ENCODE data around the gene HAUS8. TPM values are rescaled to one million over a fixed set of nuclear protein-coding genes. Genes with fewer than 3 reads are reported as not detected.
"Not testable (repeated sequence)": the region's sequence is repeated elsewhere in the genome, so short reads cannot be mapped to it uniquely, and the experiment has no call there.

The HAUS8 gene
- total and polyA plus RNA-seq, 3 experiments from 2014 or later = 9.7 to 36.4 (median 33.4) TPM

DNA sequence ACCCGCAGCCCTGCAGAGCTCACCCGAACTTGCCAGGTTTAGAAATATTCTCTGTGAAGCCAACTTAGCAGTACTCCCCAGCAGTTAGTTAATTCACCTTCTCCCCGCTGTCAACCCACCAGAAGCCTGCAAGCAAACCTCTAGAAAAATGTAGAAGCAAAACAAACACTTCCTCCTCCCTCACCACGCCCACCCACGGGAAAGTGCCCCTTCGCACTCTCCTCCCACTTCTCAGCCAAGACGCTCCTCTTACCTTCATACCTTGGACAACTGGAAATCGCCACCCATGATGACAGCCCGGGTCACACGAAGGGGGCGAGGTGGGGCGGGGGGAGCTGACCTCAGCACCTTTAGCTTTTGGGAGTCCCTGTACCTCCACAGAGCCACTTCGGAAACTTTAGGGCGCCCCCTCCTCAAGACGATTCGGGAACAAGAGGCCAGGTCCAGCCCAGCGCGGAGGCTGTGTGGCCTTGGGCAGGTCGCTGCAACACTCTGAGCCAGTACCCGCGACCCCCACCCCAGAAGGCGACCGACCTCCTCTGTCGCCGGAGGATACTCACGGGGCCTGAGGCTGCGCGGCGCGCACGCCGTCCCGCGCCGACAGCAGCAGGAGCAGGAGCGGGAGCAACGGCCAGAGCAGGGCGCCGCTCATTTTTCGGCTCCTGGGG is 49.1 kb downstream of the HAUS8 start:
- Histone ChIP-seq H3K27ac (ENCODE audit: low read depth, low read length) (no peak overlapping the region), H3K4me1 (ENCODE audit: insufficient read depth, low read length) (no peaks in the 10 kb centered on the region), H3K4me3 (ENCODE audit: low read length) (no peak overlapping the region), H3K36me3 (ENCODE audit: insufficient read depth, low read length) (no peaks in the 10 kb centered on the region), H3K27me3 (ENCODE audit: insufficient read depth, low read length, poor library complexity, severe bottlenecking) (peaks cover 6% of the 10 kb centered on the region), H3K9me3 (ENCODE audit: low read length) (no peaks in the 10 kb centered on the region)
- ChIA-PET POLR2A (no interaction called here), CTCF (no interaction called here)
- H3K36me3 Mint-ChIP-seq = peaks cover 2 to 15% (median 3%) of the 10 kb centered on the region in 3 donors
- DNase-seq = peak in 2 of 5 donors; percentile 6 to 31
- H3K4me3 Mint-ChIP-seq = peak overlapping the region; percentile 7 to 85 (median 75)
- H3K27me3 Mint-ChIP-seq = peaks cover 45 to 60% of the 10 kb centered on the region in 2 donors
- peaks cover 14 to 30% (median 24%) of the 10 kb centered on the region in 5 donors for H3K9me3 Mint-ChIP-seq
- H3K4me1 Mint-ChIP-seq = peaks cover 7 to 10% (median 8%) of the 10 kb centered on the region in 3 donors
- peak overlapping the region in 2 of 8 donors; percentile 4 to 35 for H3K27ac Mint-ChIP-seq

DNA sequence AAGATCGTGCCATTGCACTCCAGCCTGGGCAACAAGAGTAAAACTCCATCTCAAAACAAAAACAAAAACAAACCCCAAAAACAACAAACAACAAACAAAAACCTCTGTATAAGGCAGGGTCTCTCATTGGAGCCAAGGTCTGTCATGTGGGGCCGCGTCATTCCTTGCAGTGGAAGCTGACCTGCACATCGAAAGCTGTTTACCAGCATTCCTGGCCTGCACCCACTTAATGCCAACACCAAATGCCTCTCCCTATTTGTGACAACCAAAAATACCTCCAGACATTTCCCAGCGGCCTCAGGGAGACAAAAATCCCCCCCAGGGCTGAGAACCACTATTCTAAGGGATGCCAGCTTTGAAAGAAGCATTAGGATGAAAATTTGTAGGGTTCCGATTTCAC is 49.9 kb downstream of the HAUS8 start:
- CTCF ChIA-PET = no interaction called here

DNA sequence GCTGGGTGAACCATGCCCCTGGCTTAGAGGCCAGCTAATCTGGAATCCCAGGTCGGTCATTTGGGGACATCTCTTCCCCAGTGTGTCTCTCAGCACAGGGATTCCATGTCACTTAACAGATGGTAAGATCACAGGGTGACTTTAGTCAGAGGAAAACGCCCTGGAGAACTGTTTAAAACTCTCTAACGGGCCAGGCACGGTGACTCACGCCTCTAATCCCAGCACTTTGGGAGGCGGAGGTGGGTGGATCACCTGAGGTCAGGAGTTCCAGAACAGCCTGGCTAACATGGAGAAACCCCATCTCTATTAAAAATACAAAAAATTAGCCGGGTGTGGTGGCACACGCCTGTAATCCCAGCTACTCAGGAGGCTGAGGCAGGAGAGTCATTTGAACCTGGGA is 50.3 kb downstream of the HAUS8 start:
- H3K9me3 ChIP-seq (ENCODE audit: low read length); H3K4me1 ChIP-seq (ENCODE audit: insufficient read depth, low read length); H3K4me3 Mint-ChIP-seq; H3K36me3 ChIP-seq (ENCODE audit: insufficient read depth, low read length); H3K27ac ChIP-seq (ENCODE audit: low read depth, low read length); DNase-seq; CTCF ChIA-PET; H3K27ac Mint-ChIP-seq; H3K4me3 ChIP-seq (ENCODE audit: low read length); H3K27me3 ChIP-seq (ENCODE audit: insufficient read depth, low read length, poor library complexity, severe bottlenecking); POLR2A ChIA-PET; H3K4me1 Mint-ChIP-seq: not testable (repeated sequence)
- Mint-ChIP-seq H3K36me3 (peaks cover 2 to 15% (median 3%) of the 10 kb centered on the region in 3 donors), H3K9me3 (peaks cover 14 to 30% (median 24%) of the 10 kb centered on the region in 5 donors), H3K27me3 (peaks cover 45 to 53% of the 10 kb centered on the region in 2 donors)

More for the DNA sequence above, 49.9 kb downstream of the HAUS8 start:
- Mint-ChIP-seq H3K4me1 (peaks cover 7 to 10% (median 8%) of the 10 kb centered on the region in 3 donors), H3K27ac (no peak overlapping the region), H3K4me3 (no peak overlapping the region), H3K36me3 (peaks cover 2 to 15% (median 3%) of the 10 kb centered on the region in 3 donors), H3K27me3 (peaks cover 45 to 54% of the 10 kb centered on the region in 2 donors), H3K9me3 (peaks cover 14 to 30% (median 24%) of the 10 kb centered on the region in 5 donors)
- POLR2A ChIA-PET = no interaction called here
- Histone ChIP-seq H3K4me1 (ENCODE audit: insufficient read depth, low read length) (no peaks in the 10 kb centered on the region), H3K27me3 (ENCODE audit: insufficient read depth, low read length, poor library complexity, severe bottlenecking) (peaks cover 6% of the 10 kb centered on the region), H3K9me3 (ENCODE audit: low read length) (no peaks in the 10 kb centered on the region), H3K4me3 (ENCODE audit: low read length) (no peak overlapping the region), H3K27ac (ENCODE audit: low read depth, low read length) (no peak overlapping the region), H3K36me3 (ENCODE audit: insufficient read depth, low read length) (no peaks in the 10 kb centered on the region)
- DNase-seq = no peak

DNA sequence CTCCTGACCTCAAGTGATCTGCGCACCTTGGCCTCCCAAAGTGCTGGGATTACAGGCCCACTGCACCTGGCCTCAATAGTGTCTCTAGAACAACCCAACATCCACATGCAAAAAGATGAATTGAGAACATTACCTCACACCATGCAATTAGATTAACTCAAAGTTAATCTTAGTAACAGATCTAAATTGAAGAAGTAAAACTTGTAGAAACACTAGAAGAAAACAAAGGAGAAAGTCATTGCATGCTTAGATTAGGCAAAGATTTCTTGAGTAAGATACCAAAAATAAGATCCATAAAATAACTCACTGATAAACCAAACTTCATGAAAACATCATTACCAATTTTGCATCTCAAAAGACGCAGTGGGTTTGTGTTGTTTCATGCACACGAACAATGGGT is 51.4 kb downstream of the HAUS8 start:
- Histone ChIP-seq H3K9me3 (ENCODE audit: low read length) (no peaks in the 10 kb centered on the region), H3K4me1 (ENCODE audit: insufficient read depth, low read length) (no peaks in the 10 kb centered on the region), H3K27me3 (ENCODE audit: insufficient read depth, low read length, poor library complexity, severe bottlenecking) (peaks cover 6% of the 10 kb centered on the region), H3K4me3 (ENCODE audit: low read length) (no peak overlapping the region), H3K36me3 (ENCODE audit: insufficient read depth, low read length) (no peaks in the 10 kb centered on the region), H3K27ac (ENCODE audit: low read depth, low read length) (no peak overlapping the region)
- H3K4me1 Mint-ChIP-seq = peaks cover 7 to 10% (median 8%) of the 10 kb centered on the region in 3 donors
- peaks cover 2 to 15% (median 3%) of the 10 kb centered on the region in 3 donors for H3K36me3 Mint-ChIP-seq
- H3K27ac Mint-ChIP-seq = no peak overlapping the region
- CTCF ChIA-PET = no interaction called here
- no peak overlapping the region for H3K4me3 Mint-ChIP-seq
- POLR2A ChIA-PET = no interaction called here
- DNase-seq = no peak
- H3K9me3 Mint-ChIP-seq = peaks cover 14 to 30% (median 24%) of the 10 kb centered on the region in 5 donors
- H3K27me3 Mint-ChIP-seq = peaks cover 42 to 46% of the 10 kb centered on the region in 2 donors

DNA sequence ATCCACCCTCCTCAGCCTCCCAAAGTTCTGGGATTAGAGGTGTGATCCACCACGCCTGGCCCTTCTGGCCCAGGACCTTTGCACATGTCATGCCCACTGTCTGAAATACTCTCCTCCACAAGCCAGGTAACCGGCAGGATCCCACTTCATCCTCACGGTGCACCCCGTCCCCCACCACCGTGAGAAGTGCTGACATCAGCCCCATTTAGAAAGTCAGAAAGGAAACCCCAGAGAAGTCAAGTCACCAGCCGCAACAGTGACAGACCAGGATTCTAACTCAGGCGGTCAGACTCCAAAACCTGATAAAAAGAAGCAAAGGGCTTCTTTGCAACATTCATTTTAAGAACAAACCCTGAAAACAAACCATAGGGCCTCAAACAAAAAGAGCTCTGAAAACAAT is 52.5 kb downstream of the HAUS8 start:
- CTCF ChIA-PET = no interaction called here
- H3K4me3 ChIP-seq (ENCODE audit: low read length) = no peak overlapping the region

DNA sequence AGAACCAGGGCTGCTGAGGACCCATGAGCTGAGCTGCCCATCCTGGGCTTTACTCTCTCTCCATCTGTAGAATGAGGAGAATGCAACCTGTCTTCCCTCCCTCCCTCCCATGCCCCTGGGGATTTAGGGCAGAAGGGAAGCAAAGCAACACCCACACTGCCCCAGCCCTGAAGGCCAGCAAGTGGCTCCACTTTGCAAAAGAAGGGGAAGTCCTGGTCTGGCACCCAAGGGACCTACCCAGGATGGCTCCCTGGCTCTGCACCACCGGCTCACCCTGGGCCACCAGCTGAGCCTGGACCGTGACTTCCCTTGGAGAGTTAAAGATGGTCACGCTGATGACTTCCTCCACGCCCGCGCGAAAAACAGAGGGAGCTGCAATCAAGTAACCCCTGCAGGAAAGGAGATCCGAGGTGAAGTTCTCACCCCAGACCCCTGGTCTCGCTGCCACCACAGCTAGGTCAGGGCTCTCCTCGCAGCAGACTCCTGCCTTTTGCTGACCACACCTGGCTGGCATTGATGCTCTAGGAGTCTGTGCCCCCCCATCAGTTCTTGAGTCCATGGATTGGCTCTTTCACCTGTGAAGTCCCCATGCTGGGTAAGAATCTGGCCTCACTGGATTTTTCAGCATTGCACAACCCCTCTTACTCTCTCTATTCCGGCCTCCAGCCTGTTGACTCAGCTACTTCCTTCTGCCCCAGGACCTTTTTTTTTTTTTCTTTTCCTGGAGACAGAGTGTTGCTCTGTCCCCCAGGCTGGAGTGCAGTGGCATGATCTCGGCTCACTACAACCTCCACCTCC is 53.3 kb downstream of the HAUS8 start:
- Histone ChIP-seq H3K9me3 (ENCODE audit: low read length) (no peaks in the 10 kb centered on the region), H3K27me3 (ENCODE audit: insufficient read depth, low read length, poor library complexity, severe bottlenecking) (no peaks in the 10 kb centered on the region), H3K4me3 (ENCODE audit: low read length) (no peak overlapping the region), H3K4me1 (ENCODE audit: insufficient read depth, low read length) (no peaks in the 10 kb centered on the region), H3K27ac (ENCODE audit: low read depth, low read length) (no peak overlapping the region), H3K36me3 (ENCODE audit: insufficient read depth, low read length) (no peaks in the 10 kb centered on the region)
- POLR2A ChIA-PET = no interaction called here
- Mint-ChIP-seq H3K36me3 (peaks cover 2 to 15% (median 3%) of the 10 kb centered on the region in 3 donors), H3K4me1 (peaks cover 6 to 7% (median 7%) of the 10 kb centered on the region in 3 donors), H3K27me3 (peaks cover 29 to 31% of the 10 kb centered on the region in 2 donors), H3K4me3 (no peak overlapping the region), H3K27ac (no peak overlapping the region), H3K9me3 (peaks cover 14 to 30% (median 24%) of the 10 kb centered on the region in 5 donors)
- no peak for DNase-seq
- CTCF ChIA-PET = no interaction called here

More for the DNA sequence above, 52.5 kb downstream of the HAUS8 start:
- no peak overlapping the region for H3K27ac Mint-ChIP-seq
- POLR2A ChIA-PET = no interaction called here
- peaks cover 2 to 15% (median 3%) of the 10 kb centered on the region in 3 donors for H3K36me3 Mint-ChIP-seq
- no peak overlapping the region for H3K4me3 Mint-ChIP-seq
- H3K4me1 ChIP-seq (ENCODE audit: insufficient read depth, low read length) = no peaks in the 10 kb centered on the region
- DNase-seq = no peak
- H3K27ac ChIP-seq (ENCODE audit: low read depth, low read length) = no peak overlapping the region
- H3K9me3 ChIP-seq (ENCODE audit: low read length) = no peaks in the 10 kb centered on the region
- peaks cover 6% of the 10 kb centered on the region for H3K27me3 ChIP-seq (ENCODE audit: insufficient read depth, low read length, poor library complexity, severe bottlenecking)
- peaks cover 34 to 36% of the 10 kb centered on the region in 2 donors for H3K27me3 Mint-ChIP-seq
- H3K9me3 Mint-ChIP-seq = peaks cover 14 to 30% (median 24%) of the 10 kb centered on the region in 5 donors
- no peaks in the 10 kb centered on the region for H3K36me3 ChIP-seq (ENCODE audit: insufficient read depth, low read length)
- peaks cover 6 to 7% (median 7%) of the 10 kb centered on the region in 3 donors for H3K4me1 Mint-ChIP-seq

DNA sequence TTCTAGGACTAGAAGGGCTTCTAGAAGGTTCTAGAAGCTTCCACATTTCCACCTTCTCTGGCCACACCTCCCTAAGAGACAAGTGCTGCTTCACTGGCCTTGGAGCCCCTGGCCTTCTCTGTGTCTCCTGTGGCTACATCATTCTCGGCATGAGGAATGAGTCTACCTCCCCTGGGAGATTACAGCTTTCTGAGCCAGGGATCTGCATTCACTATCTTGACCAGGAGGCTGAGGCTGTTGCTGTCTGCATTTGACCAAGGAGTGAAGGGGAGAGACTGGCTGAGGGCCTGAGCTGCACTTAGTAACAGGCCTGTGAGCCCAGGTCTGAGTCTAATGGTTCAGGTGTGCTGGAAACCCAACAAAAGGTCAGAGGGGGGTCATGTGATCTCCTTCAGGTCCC is 53.9 kb downstream of the HAUS8 start:
- Mint-ChIP-seq H3K27ac (no peak overlapping the region), H3K36me3 (peaks cover 2 to 15% (median 3%) of the 10 kb centered on the region in 3 donors), H3K4me3 (no peak overlapping the region), H3K27me3 (peaks cover 29 to 31% of the 10 kb centered on the region in 2 donors), H3K9me3 (peaks cover 14 to 30% (median 24%) of the 10 kb centered on the region in 5 donors), H3K4me1 (peaks cover 6 to 7% (median 7%) of the 10 kb centered on the region in 3 donors)
- no peak overlapping the region for H3K4me3 ChIP-seq (ENCODE audit: low read length)
- ChIA-PET POLR2A (no interaction called here), CTCF (interaction anchor here (0.5 kb wide), 1 partner anchor 233 kb away, joined by 3 read pairs; no protein-coding TSS in a partner anchor)
- H3K9me3 ChIP-seq (ENCODE audit: low read length) = no peaks in the 10 kb centered on the region
- DNase-seq = no peak
- H3K27me3 ChIP-seq (ENCODE audit: insufficient read depth, low read length, poor library complexity, severe bottlenecking) = no peaks in the 10 kb centered on the region
- H3K36me3 ChIP-seq (ENCODE audit: insufficient read depth, low read length) = no peaks in the 10 kb centered on the region
- H3K27ac ChIP-seq (ENCODE audit: low read depth, low read length) = no peak overlapping the region
- no peaks in the 10 kb centered on the region for H3K4me1 ChIP-seq (ENCODE audit: insufficient read depth, low read length)

DNA sequence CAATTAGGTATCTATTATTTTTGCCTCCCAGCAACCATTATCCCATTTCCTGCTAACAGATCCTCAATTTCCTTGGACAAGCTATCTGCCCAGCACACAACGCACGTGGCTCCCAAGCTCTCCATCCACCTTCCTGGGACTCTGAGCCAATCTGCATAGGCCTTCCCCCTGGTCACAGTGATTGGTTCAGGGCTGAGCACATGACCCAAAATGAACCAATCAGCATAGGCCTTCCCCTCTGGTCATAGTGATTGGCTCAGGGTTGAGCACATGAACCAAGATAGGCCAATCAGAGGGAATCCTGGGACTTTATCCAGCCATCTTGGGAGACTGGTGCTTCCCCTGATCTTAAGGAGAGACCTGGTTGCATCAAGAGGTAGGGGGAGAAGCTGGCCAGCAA is 54.4 kb downstream of the HAUS8 start:
- CTCF ChIA-PET = interaction anchor here (0.5 kb wide), 1 partner anchor 232 kb away, joined by 3 read pairs; no protein-coding TSS in a partner anchor

More for the DNA sequence above, 54.4 kb downstream of the HAUS8 start:
- Histone ChIP-seq H3K27me3 (ENCODE audit: insufficient read depth, low read length, poor library complexity, severe bottlenecking) (no peaks in the 10 kb centered on the region), H3K9me3 (ENCODE audit: low read length) (no peaks in the 10 kb centered on the region), H3K4me1 (ENCODE audit: insufficient read depth, low read length) (no peaks in the 10 kb centered on the region), H3K27ac (ENCODE audit: low read depth, low read length) (no peak overlapping the region), H3K36me3 (ENCODE audit: insufficient read depth, low read length) (no peaks in the 10 kb centered on the region), H3K4me3 (ENCODE audit: low read length) (no peak overlapping the region)
- H3K27me3 Mint-ChIP-seq = peaks cover 25 to 26% of the 10 kb centered on the region in 2 donors
- H3K27ac Mint-ChIP-seq = no peak overlapping the region
- DNase-seq = no peak
- POLR2A ChIA-PET = no interaction called here
- H3K4me1 Mint-ChIP-seq = peaks cover 2 to 3% (median 2%) of the 10 kb centered on the region in 3 donors
- peaks cover 14 to 26% (median 24%) of the 10 kb centered on the region in 5 donors for H3K9me3 Mint-ChIP-seq
- no peak overlapping the region for H3K4me3 Mint-ChIP-seq
- H3K36me3 Mint-ChIP-seq = peaks cover 2 to 15% (median 3%) of the 10 kb centered on the region in 3 donors
